Mesendoderm (in vitro differentiated cells): ENCODE results near the gene SLC18A2.
"Not testable (repeated sequence)": the region's sequence is repeated elsewhere in the genome, so short reads cannot be mapped to it uniquely, and the experiment has no call there.

Experiments used
- DNase-seq: peaks from one replicate; pipeline ENCODE4 v3.0.0; 2013
- H2AK5ac ChIP-seq: 2 replicates; pipeline ENCODE4 v1.6.1; 2013; ENCODE audit warnings: low read length, inconsistent platforms
- H2BK120ac ChIP-seq: 2 replicates; pipeline ENCODE4 v1.6.1; 2013; ENCODE audit warnings: low read depth, mild to moderate bottlenecking, low read length, moderate library complexity, mixed read lengths
- H2BK15ac ChIP-seq: replicated peaks from 2 replicates; pipeline ENCODE4 v1.6.1; 2013; ENCODE audit warnings: low read depth, mild to moderate bottlenecking, moderate library complexity
- H2BK5ac ChIP-seq: 2 replicates; pipeline ENCODE4 v1.6.1; 2013; ENCODE audit warnings: low read length, inconsistent platforms
- H3K18ac ChIP-seq: 2 replicates; pipeline ENCODE4 v1.6.1; 2013; ENCODE audit warnings: mild to moderate bottlenecking, low read length, mixed read lengths
- H3K23ac ChIP-seq: one replicate; pipeline ENCODE4 v1.6.1; 2013; ENCODE audit warnings: low read length
- H3K27ac ChIP-seq: 2 replicates; pipeline ENCODE4 v1.5.1; 2013; ENCODE audit warnings: low read depth, mild to moderate bottlenecking, inconsistent platforms, low read length, moderate library complexity
- H3K27me3 ChIP-seq: 2 replicates; pipeline ENCODE4 v1.6.1; 2013; ENCODE audit warnings: low read length, control low read depth, mild to moderate bottlenecking, inconsistent platforms; ENCODE audit not compliant: insufficient read depth, poor library complexity
- H3K36me3 ChIP-seq: 2 replicates; pipeline ENCODE4 v1.6.1; 2013; ENCODE audit warnings: low read length, inconsistent platforms; ENCODE audit not compliant: control insufficient read depth, insufficient read depth
- H3K4ac ChIP-seq: one replicate; pipeline ENCODE4 v1.6.1; 2013; ENCODE audit warnings: low read depth, mild to moderate bottlenecking, low read length, moderate library complexity
- H3K4me1 ChIP-seq: 2 replicates; pipeline ENCODE4 v1.6.1; 2013; ENCODE audit warnings: low read depth, low read length, inconsistent platforms; ENCODE audit not compliant: control insufficient read depth
- H3K4me2 ChIP-seq: 2 replicates; pipeline ENCODE4 v1.6.1; 2013; ENCODE audit warnings: low read length
- H3K4me3 ChIP-seq: 2 replicates; pipeline ENCODE4 v1.5.1; 2013; ENCODE audit warnings: mild to moderate bottlenecking, low read length
- H3K56ac ChIP-seq: one replicate; pipeline ENCODE4 v1.6.1; 2013; ENCODE audit warnings: low read length
- H3K79me1 ChIP-seq: 2 replicates; pipeline ENCODE4 v1.6.1; 2013; ENCODE audit warnings: low read length, inconsistent platforms
- H3K79me2 ChIP-seq: 2 replicates; pipeline ENCODE4 v1.6.1; 2013; ENCODE audit warnings: mild to moderate bottlenecking, low read length; ENCODE audit not compliant: control insufficient read depth, insufficient read depth
- H3K9ac ChIP-seq: 2 replicates; pipeline ENCODE4 v1.6.1; 2013; ENCODE audit warnings: low read length, inconsistent platforms
- H4K5ac ChIP-seq: one replicate; pipeline ENCODE4 v1.6.1; 2013; ENCODE audit warnings: low read length
- H4K8ac ChIP-seq: one replicate; pipeline ENCODE4 v1.6.1; 2013; ENCODE audit warnings: low read depth, mild to moderate bottlenecking, control low read depth, low read length, moderate library complexity
- WGBS: extraction: QIAGEN DNeasy Blood & Tissue Kit; methylation state at CpG from one replicate; pipeline ENCODE4 v1.1.7; 2013; ENCODE audit warnings: low lambda C conversion rate, missing lambda C conversion rate; ENCODE audit not compliant: insufficient coverage; ENCODE audit errors: extremely low coverage; 5-methylcytosine and 5-hydroxymethylcytosine counted together

The SLC18A2 gene

GRCh38 chr10:117277675-117278074, 36.8 kb downstream of the SLC18A2 start:
- H2BK120ac ChIP-seq = no peak overlapping the region
- no peak overlapping the region for H3K56ac ChIP-seq
- no CpG with 5 or more reads among the region's 2 CpGs for WGBS
- no peak overlapping the region for H2BK15ac ChIP-seq
- H3K27ac ChIP-seq = no peak overlapping the region
- no peak overlapping the region for H3K18ac ChIP-seq
- H3K23ac ChIP-seq = no peak overlapping the region
- H3K9ac ChIP-seq = no peak overlapping the region
- no peak overlapping the region for H2AK5ac ChIP-seq
- no peaks in the 10 kb centered on the region for H3K4me1 ChIP-seq
- no peak overlapping the region for H4K8ac ChIP-seq
- H3K79me1 ChIP-seq = no peaks in the 10 kb centered on the region
- H4K5ac ChIP-seq = no peak overlapping the region
- H3K79me2 ChIP-seq = no peaks in the 10 kb centered on the region
- H3K27me3 ChIP-seq = no peaks in the 10 kb centered on the region
- no peak overlapping the region for H3K4me3 ChIP-seq
- no peak overlapping the region for H2BK5ac ChIP-seq
- no peak overlapping the region for H3K4me2 ChIP-seq
- no peak for DNase-seq
- no peaks in the 10 kb centered on the region for H3K36me3 ChIP-seq
- H3K4ac ChIP-seq = no peak overlapping the region

GRCh38 chr10:117284716-117285494, 44.0 kb downstream of the SLC18A2 start:
- Histone ChIP-seq H3K36me3 (no peaks in the 10 kb centered on the region), H3K4me2 (no peak overlapping the region), H3K18ac (no peak overlapping the region), H2BK120ac (no peak overlapping the region), H3K79me2 (no peaks in the 10 kb centered on the region), H3K56ac (no peak overlapping the region), H3K27me3 (no peaks in the 10 kb centered on the region), H4K8ac (no peak overlapping the region), H2BK15ac (no peak overlapping the region), H3K4ac (no peak overlapping the region), H3K4me1 (no peaks in the 10 kb centered on the region), H3K9ac (no peak overlapping the region), H2BK5ac (no peak overlapping the region), H3K23ac (no peak overlapping the region), H3K4me3 (no peak overlapping the region), H3K27ac (no peak overlapping the region), H4K5ac (no peak overlapping the region), H3K79me1 (no peaks in the 10 kb centered on the region), H2AK5ac (no peak overlapping the region)
- WGBS = no CpG with 5 or more reads among the region's 12 CpGs
- no peak for DNase-seq

GRCh38 chr10:117290872-117291271, 50.0 kb downstream of the SLC18A2 start:
- H2BK15ac ChIP-seq, H3K27me3 ChIP-seq, H3K36me3 ChIP-seq, H4K8ac ChIP-seq, H2AK5ac ChIP-seq, H2BK5ac ChIP-seq, H3K56ac ChIP-seq, H3K79me2 ChIP-seq, H3K27ac ChIP-seq, H4K5ac ChIP-seq, H3K4me2 ChIP-seq, DNase-seq, H3K23ac ChIP-seq, H2BK120ac ChIP-seq, H3K4ac ChIP-seq, H3K18ac ChIP-seq, H3K9ac ChIP-seq, H3K79me1 ChIP-seq, H3K4me3 ChIP-seq, H3K4me1 ChIP-seq: not testable (repeated sequence)
- WGBS = no CpG with 5 or more reads among the region's 10 CpGs

DNA sequence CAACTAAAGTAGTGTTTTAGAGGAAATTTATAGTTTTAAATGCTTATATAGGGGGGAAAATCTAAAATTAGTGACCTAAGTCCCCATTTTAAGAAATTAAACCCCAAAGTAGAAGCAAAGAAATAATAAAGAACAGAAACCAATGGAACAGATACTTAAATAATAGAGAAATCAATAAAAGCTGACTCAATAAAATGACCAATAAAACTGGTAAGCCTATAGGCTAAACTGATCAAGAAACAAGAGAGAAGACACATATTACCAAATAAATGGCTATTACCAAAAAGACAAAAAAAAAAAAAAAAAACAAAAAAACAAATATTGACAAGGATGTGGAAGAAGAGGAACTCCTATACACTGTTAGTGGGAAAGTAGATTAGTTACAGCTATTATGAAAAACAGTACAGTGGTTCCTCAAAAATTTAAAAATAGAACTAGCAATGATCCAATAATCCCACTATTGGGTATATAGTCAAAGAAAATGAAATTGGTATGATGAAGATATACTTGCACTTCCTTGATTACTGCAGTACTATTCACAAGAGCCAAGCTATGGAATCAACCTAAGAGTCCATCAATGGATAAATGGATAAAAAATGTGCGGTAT, 53.2 kb downstream of the SLC18A2 start:
- Histone ChIP-seq H2BK120ac (no peak overlapping the region), H3K4me3 (no peak overlapping the region), H4K5ac (no peak overlapping the region), H3K4me1 (no peaks in the 10 kb centered on the region), H3K18ac (no peak overlapping the region), H3K4me2 (no peak overlapping the region), H3K9ac (no peak overlapping the region), H2BK15ac (no peak overlapping the region), H3K79me2 (no peaks in the 10 kb centered on the region), H3K27me3 (no peaks in the 10 kb centered on the region), H3K56ac (no peak overlapping the region), H3K4ac (no peak overlapping the region), H2BK5ac (no peak overlapping the region), H2AK5ac (no peak overlapping the region), H3K23ac (no peak overlapping the region), H3K79me1 (peaks cover 2% of the 10 kb centered on the region), H3K36me3 (no peaks in the 10 kb centered on the region), H4K8ac (no peak overlapping the region), H3K27ac (no peak overlapping the region)
- no peak for DNase-seq
- no CpG with 5 or more reads among the region's 1 CpG for WGBS

GRCh38 chr10:117294735-117295134, 53.8 kb downstream of the SLC18A2 start:
- Histone ChIP-seq H2BK120ac (no peak overlapping the region), H4K5ac (no peak overlapping the region), H3K27ac (no peak overlapping the region), H3K4ac (no peak overlapping the region), H4K8ac (no peak overlapping the region), H3K36me3 (no peaks in the 10 kb centered on the region), H2AK5ac (no peak overlapping the region), H3K56ac (no peak overlapping the region), H3K4me1 (no peaks in the 10 kb centered on the region), H2BK15ac (no peak overlapping the region), H3K79me1 (peaks cover 2% of the 10 kb centered on the region), H3K27me3 (no peaks in the 10 kb centered on the region), H3K23ac (no peak overlapping the region), H3K18ac (no peak overlapping the region), H3K79me2 (no peaks in the 10 kb centered on the region), H3K9ac (no peak overlapping the region), H3K4me2 (no peak overlapping the region), H3K4me3 (no peak overlapping the region), H2BK5ac (no peak overlapping the region)
- WGBS = no CpG with 5 or more reads among the region's 2 CpGs
- no peak for DNase-seq
